ENCODE data around the gene CYTH2.

Gene CYTH2

GRCh38 chr19:48496959-48497727, 28.0 kb downstream of the CYTH2 start:
- no peak for FAIRE-seq

GRCh38 chr19:48497728-48498594, 28.8 kb downstream of the CYTH2 start:
- no peak for FAIRE-seq

GRCh38 chr19:48498595-48499311, 29.6 kb downstream of the CYTH2 start:
- no peak for FAIRE-seq

- no peak for FAIRE-seq
These were observed 30.3 kb downstream of the CYTH2 start for GRCh38 chr19:48499316-48500090.

- FAIRE-seq = no peak
These were observed 31.8 kb downstream of the CYTH2 start for GRCh38 chr19:48500830-48501493.

- FAIRE-seq = no peak
These were observed 32.6 kb downstream of the CYTH2 start for GRCh38 chr19:48501494-48502349.

GRCh38 chr19:48502350-48503018, 33.3 kb downstream of the CYTH2 start:
- FAIRE-seq = no peak

GRCh38 chr19:48506138-48506733, 37.1 kb downstream of the CYTH2 start:
- FAIRE-seq = no peak

- no peak for FAIRE-seq
These were observed 38.8 kb downstream of the CYTH2 start for GRCh38 chr19:48507911-48508439.

GRCh38 chr19:48508729-48509411, 39.7 kb downstream of the CYTH2 start:
- FAIRE-seq = no peak

- no peak for FAIRE-seq
These were observed 40.5 kb downstream of the CYTH2 start for GRCh38 chr19:48509467-48510194.

GRCh38 chr19:48510421-48511268, 41.5 kb downstream of the CYTH2 start:
- no peak for FAIRE-seq

GRCh38 chr19:48511321-48511731, 42.2 kb downstream of the CYTH2 start:
- FAIRE-seq = no peak

- no peak for FAIRE-seq
These were observed 42.8 kb downstream of the CYTH2 start, which contains the start of gene LMTK3 for GRCh38 chr19:48511800-48512503. Gene LMTK3 (minus strand): TSS chr19:48511835. CDS start chr19:48511576, 259 bp downstream.

- FAIRE-seq = no peak
These were observed 43.5 kb downstream of the CYTH2 start for GRCh38 chr19:48512504-48513288.
